OCI-LY7 (cell line): ENCODE data around the gene MCF2L2. TPM values are rescaled to one million over a fixed set of nuclear protein-coding genes. Genes with fewer than 3 reads are reported as not detected.

Experiments
- BruUV-seq: library from RNA; stranded (reverse); fragments of 400-500 nt; replicated peaks from 2 replicates; lab custom pipeline; 2021; lab: Mats Ljungman, UMichigan
- CTCF ChIA-PET: fragments of 300-600 bp; sonication (Branson Sonifier 250); formaldehyde crosslinking; loops from one replicate; lab custom pipeline; 2022; ENCODE audit warnings: antibody characterized with exemption; ENCODE audit not compliant: unreplicated experiment; lab: Charles Lee
- POLR2A ChIA-PET: fragments of 300-600 bp; sonication (Branson Sonifier 250); formaldehyde crosslinking; loops from one replicate; lab custom pipeline; 2022; ENCODE audit warnings: antibody characterized with exemption; lab: Charles Lee
- DNase-seq: peaks from one replicate; pipeline ENCODE4 v3.0.0-alpha.2; 2015; ENCODE audit warnings: low spot score
- H2AFZ ChIP-seq: fragments of 200-600 bp; sonication (generic), shearing (Covaris generic); 2 replicates; pipeline ENCODE4 v1.6.1; 2014; ENCODE audit warnings: mild to moderate bottlenecking, antibody characterized with exemption, low read length, moderate library complexity
- H3K27ac ChIP-seq: fragments of 200-600 bp; sonication (generic); 2 replicates; pipeline ENCODE4 v1.5.1; 2014; ENCODE audit warnings: mixed run types, low read depth, mild to moderate bottlenecking, moderate library complexity, low read length, inconsistent platforms; ENCODE audit not compliant: poor library complexity, severe bottlenecking
- H3K36me3 ChIP-seq: fragments of 200-600 bp; sonication (generic); 2 replicates; pipeline ENCODE4 v1.6.1; 2014; ENCODE audit warnings: mild to moderate bottlenecking, antibody characterized with exemption, low read length, moderate library complexity, mixed read lengths; ENCODE audit not compliant: insufficient read depth
- H3K4me1 ChIP-seq: fragments of 200-600 bp; sonication (generic); 2 replicates; pipeline ENCODE4 v1.5.1; 2014; ENCODE audit warnings: mild to moderate bottlenecking, low read length; ENCODE audit not compliant: insufficient read depth, poor library complexity, severe bottlenecking
- H3K4me2 ChIP-seq: fragments of 200-600 bp; sonication (generic); 2 replicates; pipeline ENCODE4 v1.6.1; 2014; ENCODE audit warnings: mild to moderate bottlenecking, low read length
- H3K4me3 ChIP-seq: fragments of 200-600 bp; sonication (generic); 2 replicates; pipeline ENCODE4 v1.5.1; 2014; ENCODE audit warnings: mild to moderate bottlenecking, low read depth, low read length; ENCODE audit not compliant: poor library complexity, severe bottlenecking
- H3K79me2 ChIP-seq: fragments of 200-600 bp; sonication (generic); 2 replicates; pipeline ENCODE4 v1.6.1; 2016; ENCODE audit warnings: low read depth, mild to moderate bottlenecking, low read length, moderate library complexity, mixed read lengths; ENCODE audit not compliant: insufficient read depth
- H3K9me2 ChIP-seq: fragments of 200-600 bp; sonication (generic); 2 replicates; pipeline ENCODE4 v1.6.1; 2016; ENCODE audit warnings: mild to moderate bottlenecking, low read length, mixed read lengths; ENCODE audit not compliant: insufficient read depth
- H3K9me3 ChIP-seq: fragments of 200-600 bp; sonication (generic); 2 replicates; pipeline ENCODE4 v1.6.1; 2014; ENCODE audit warnings: mild to moderate bottlenecking, mixed run types, low read length, mixed read lengths
- H4K20me1 ChIP-seq: fragments of 200-600 bp; sonication (generic); 2 replicates; pipeline ENCODE4 v1.6.1; 2014; ENCODE audit warnings: mild to moderate bottlenecking, antibody characterized with exemption, low read length, moderate library complexity, mixed read lengths; ENCODE audit not compliant: insufficient read depth
- CTCF ChIP-seq: fragments of 200-600 bp; sonication (generic); conservative IDR thresholded peaks from 2 replicates; pipeline ENCODE4 v1.5.1; 2014; ENCODE audit warnings: mild to moderate bottlenecking, antibody characterized with exemption, low read length, moderate library complexity, mixed read lengths
- EZH2phosphoT487 ChIP-seq: fragments of 200-600 bp; sonication (generic); IDR thresholded peaks from 2 replicates; pipeline ENCODE4 v1.6.1; 2018; ENCODE audit warnings: low read depth, borderline replicate concordance, mild to moderate bottlenecking, mixed run types, antibody characterized with exemption, low read length, moderate library complexity, mixed read lengths
- intact Hi-C: fragments of 100-400 bp; cut with micrococcal nuclease; formaldehyde crosslinking; loops from one replicate; pipeline ENCODE4 v1.10.0; 2022; ENCODE audit not compliant: unreplicated experiment
- total RNA-seq, 2 experiments: library from RNA; depleted of rRNA in 1 of 2; stranded (reverse); fragments of >200 nt in 1 of 2; shearing (Covaris generic) in 1 of 2; gene quantifications; 2 replicates each; pipeline ENCODE4 v1.2.3, GENCODE V29; 2014 to 2022

Gene MCF2L2
- total RNA-seq, 2 experiments from 2014 or later, result 6.6 to 8.0 TPM

- Histone ChIP-seq H3K4me2 (no peak overlapping the region), H4K20me1 (no peaks in the 10 kb centered on the region), H3K79me2 (no peaks in the 10 kb centered on the region), H3K4me3 (no peak overlapping the region), H3K4me1 (peaks cover 8% of the 10 kb centered on the region), H3K27ac (no peak overlapping the region), H3K36me3 (no peaks in the 10 kb centered on the region), H3K9me2 (no peaks in the 10 kb centered on the region), H2AFZ (no peak overlapping the region), H3K9me3 (no peaks in the 10 kb centered on the region)
- no peak for DNase-seq
- TF ChIP-seq EZH2phosphoT487, result no peak
- no peak for TF ChIP-seq CTCF
- CTCF ChIA-PET, result no interaction called here
- POLR2A ChIA-PET, result no interaction called here
- intact Hi-C loops, result no loop called here
- BruUV-seq, result no TSS peak
Measured at GRCh38 chr3:183181606-183182005, 246.8 kb downstream of the MCF2L2 start.

GRCh38 chr3:183180784-183181295, 247.6 kb downstream of the MCF2L2 start:
- CTCF ChIA-PET, result no interaction called here
- BruUV-seq, result no TSS peak

More at GRCh38 chr3:183180784-183181295, 247.6 kb downstream of the MCF2L2 start:
- intact Hi-C loops, result no loop called here
- peaks cover 7% of the 10 kb centered on the region for H3K4me1 ChIP-seq
- POLR2A ChIA-PET, result no interaction called here
- H3K36me3 ChIP-seq, result no peaks in the 10 kb centered on the region
- no peaks in the 10 kb centered on the region for H3K9me3 ChIP-seq
- no peak overlapping the region for H3K4me2 ChIP-seq
- H2AFZ ChIP-seq, result no peak overlapping the region
- H3K79me2 ChIP-seq, result no peaks in the 10 kb centered on the region
- TF ChIP-seq CTCF (no peak), EZH2phosphoT487 (no peak)
- no peak overlapping the region for H3K4me3 ChIP-seq
- no peak for DNase-seq
- H3K9me2 ChIP-seq, result no peaks in the 10 kb centered on the region
- H3K27ac ChIP-seq, result no peak overlapping the region
- no peaks in the 10 kb centered on the region for H4K20me1 ChIP-seq
